HG03439 (cell line): ENCODE data around the gene S100A10.
A peak's percentile ranks its signal among the peaks of the same experiment; 100 is the strongest.

Experiments
- ATAC-seq: cut with Tn5 transposase; IDR thresholded peaks from one replicate; pipeline ENCODE4 v1.9.1; 2021; ENCODE audit warnings: mild to moderate bottlenecking, moderate library complexity; ENCODE audit not compliant: unreplicated experiment

S100A10 gene

GRCh38 chr1:151988405-151988923 is 5.2 kb downstream of the S100A10 start:
- ATAC-seq, result no peak

GRCh38 chr1:151986501-151987190 is 7.0 kb downstream of the S100A10 start:
- no peak for ATAC-seq

- no peak for ATAC-seq
Observed at GRCh38 chr1:151985768-151986167, 7.9 kb downstream of the S100A10 start.

- no peak for ATAC-seq
Observed at GRCh38 chr1:151985270-151985669, 8.4 kb downstream of the S100A10 start.

GRCh38 chr1:151984313-151984956 is 9.2 kb downstream of the S100A10 start:
- peak; percentile 48 for ATAC-seq

- ATAC-seq, result no peak
Observed at GRCh38 chr1:151982300-151983005, 11.2 kb downstream of the S100A10 start.

GRCh38 chr1:151981178-151981525 is 12.5 kb downstream of the S100A10 start:
- ATAC-seq, result no peak

- no peak for ATAC-seq
Observed at GRCh38 chr1:151980287-151981177, 13.1 kb downstream of the S100A10 start.

- no peak for ATAC-seq
Observed at GRCh38 chr1:151978922-151979321, 14.7 kb downstream of the S100A10 start.

- ATAC-seq, result no peak
Observed at GRCh38 chr1:151977662-151978230, 15.9 kb downstream of the S100A10 start.

GRCh38 chr1:151976858-151977257 is 16.8 kb downstream of the S100A10 start:
- no peak for ATAC-seq

- no peak for ATAC-seq
Observed at GRCh38 chr1:151976015-151976343, 17.7 kb downstream of the S100A10 start.

GRCh38 chr1:151975311-151976014 is 18.2 kb downstream of the S100A10 start:
- ATAC-seq, result no peak

GRCh38 chr1:151972542-151973248 is 21.0 kb downstream of the S100A10 start:
- ATAC-seq, result no peak

GRCh38 chr1:151970626-151971025 is 23.0 kb downstream of the S100A10 start:
- no peak for ATAC-seq

GRCh38 chr1:151970128-151970527 is 23.5 kb downstream of the S100A10 start:
- no peak for ATAC-seq

- ATAC-seq, result no peak
Observed at GRCh38 chr1:151968791-151969399, 24.8 kb downstream of the S100A10 start.

GRCh38 chr1:151968058-151968457 is 25.6 kb downstream of the S100A10 start:
- ATAC-seq, result no peak

GRCh38 chr1:151967091-151967490 is 26.6 kb downstream of the S100A10 start:
- no peak for ATAC-seq
